IMR-90 (cell line): Measurements from ENCODE around the gene DVL2.

ENCODE experiments used
- CEBPB ChIP-seq: IDR thresholded peaks from 2 replicates; pipeline ENCODE4 v1.6.1; 2012; ENCODE audit warnings: low read depth, low read length, improper control_type of control experiment
- CTCF ChIP-seq: conservative IDR thresholded peaks from 2 replicates; pipeline ENCODE4 v1.5.1; 2012; ENCODE audit warnings: mild to moderate bottlenecking, low read depth, low read length, improper control_type of control experiment
- RAD21 ChIP-seq: IDR thresholded peaks from 2 replicates; pipeline ENCODE4 v1.6.1; 2012; ENCODE audit warnings: low read length, improper control_type of control experiment
- RCOR1 ChIP-seq: IDR thresholded peaks from 2 replicates; pipeline ENCODE4 v1.6.1; 2012; ENCODE audit warnings: mild to moderate bottlenecking, low read length, improper control_type of control experiment; ENCODE audit not compliant: insufficient replicate concordance
- SMC3 ChIP-seq: fragments of 150-350 bp; IDR thresholded peaks from 2 replicates; pipeline ENCODE4 v1.6.1; 2016; ENCODE audit warnings: low read depth, mild to moderate bottlenecking, antibody characterized with exemption, low read length, moderate library complexity
- USF2 ChIP-seq: fragments of 150-350 bp; IDR thresholded peaks from 2 replicates; pipeline ENCODE4 v1.6.1; 2017; ENCODE audit warnings: mild to moderate bottlenecking, antibody characterized with exemption, low read length, low read depth

- TF ChIP-seq CTCF (no peak), RAD21 (no peak), RCOR1 (no peak), USF2 (no peak), CEBPB (no peak), SMC3 (no peak)
Measured at GRCh38 chr17:7283471-7284216, 49.3 kb upstream of the DVL2 start.
